ENCODE measurements around the gene OCA2.

DNA sequence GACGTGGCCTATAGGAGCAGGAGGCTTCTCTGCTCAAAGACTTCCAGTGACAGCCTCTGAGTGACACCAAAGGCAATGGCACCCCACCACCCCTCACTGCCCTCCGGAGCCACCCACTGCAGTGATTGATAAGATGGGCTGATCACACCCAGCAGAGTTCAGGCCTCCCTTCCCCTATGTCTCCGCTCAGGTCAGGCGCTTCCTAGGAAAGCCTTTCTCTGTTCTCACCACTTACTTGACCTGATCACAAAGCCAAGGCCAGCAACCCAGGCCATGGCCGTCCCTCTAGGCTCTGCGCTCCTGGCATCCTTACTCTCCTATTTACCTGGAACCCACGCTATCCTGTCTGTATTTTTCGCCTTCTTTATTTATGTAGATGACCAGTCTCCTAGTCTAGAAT is 282.3 kb downstream of the OCA2 start:
- TF ChIP-seq, protein P1, sequence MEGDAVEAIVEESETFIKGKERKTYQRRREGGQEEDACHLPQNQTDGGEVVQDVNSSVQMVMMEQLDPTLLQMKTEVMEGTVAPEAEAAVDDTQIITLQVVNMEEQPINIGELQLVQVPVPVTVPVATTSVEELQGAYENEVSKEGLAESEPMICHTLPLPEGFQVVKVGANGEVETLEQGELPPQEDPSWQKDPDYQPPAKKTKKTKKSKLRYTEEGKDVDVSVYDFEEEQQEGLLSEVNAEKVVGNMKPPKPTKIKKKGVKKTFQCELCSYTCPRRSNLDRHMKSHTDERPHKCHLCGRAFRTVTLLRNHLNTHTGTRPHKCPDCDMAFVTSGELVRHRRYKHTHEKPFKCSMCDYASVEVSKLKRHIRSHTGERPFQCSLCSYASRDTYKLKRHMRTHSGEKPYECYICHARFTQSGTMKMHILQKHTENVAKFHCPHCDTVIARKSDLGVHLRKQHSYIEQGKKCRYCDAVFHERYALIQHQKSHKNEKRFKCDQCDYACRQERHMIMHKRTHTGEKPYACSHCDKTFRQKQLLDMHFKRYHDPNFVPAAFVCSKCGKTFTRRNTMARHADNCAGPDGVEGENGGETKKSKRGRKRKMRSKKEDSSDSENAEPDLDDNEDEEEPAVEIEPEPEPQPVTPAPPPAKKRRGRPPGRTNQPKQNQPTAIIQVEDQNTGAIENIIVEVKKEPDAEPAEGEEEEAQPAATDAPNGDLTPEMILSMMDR (optimal IDR thresholded peaks at IDR 0.05 in 1 of 3, IDR thresholded peaks at IDR 0.05 in 1 of 3, conservative IDR thresholded peaks at IDR 0.05 in 1 of 3; ENCODE audit: extremely low read depth in 1 of 3, insufficient read depth in 2 of 3, low read length in 3 of 3) = no peak
- TF ChIP-seq EZH2 (IDR thresholded peaks at IDR 0.05; ENCODE audit: low read length) = no peak
